Limb (tissue), 2 donors: ENCODE measurements around the gene GZMM.

Experiments
- DNase-seq, 2 donors: peaks; one replicate each; pipeline ENCODE4 v3.0.0-alpha.2; 2016; ENCODE audit errors: extremely low spot score in 2 of 2

GZMM gene

DNA sequence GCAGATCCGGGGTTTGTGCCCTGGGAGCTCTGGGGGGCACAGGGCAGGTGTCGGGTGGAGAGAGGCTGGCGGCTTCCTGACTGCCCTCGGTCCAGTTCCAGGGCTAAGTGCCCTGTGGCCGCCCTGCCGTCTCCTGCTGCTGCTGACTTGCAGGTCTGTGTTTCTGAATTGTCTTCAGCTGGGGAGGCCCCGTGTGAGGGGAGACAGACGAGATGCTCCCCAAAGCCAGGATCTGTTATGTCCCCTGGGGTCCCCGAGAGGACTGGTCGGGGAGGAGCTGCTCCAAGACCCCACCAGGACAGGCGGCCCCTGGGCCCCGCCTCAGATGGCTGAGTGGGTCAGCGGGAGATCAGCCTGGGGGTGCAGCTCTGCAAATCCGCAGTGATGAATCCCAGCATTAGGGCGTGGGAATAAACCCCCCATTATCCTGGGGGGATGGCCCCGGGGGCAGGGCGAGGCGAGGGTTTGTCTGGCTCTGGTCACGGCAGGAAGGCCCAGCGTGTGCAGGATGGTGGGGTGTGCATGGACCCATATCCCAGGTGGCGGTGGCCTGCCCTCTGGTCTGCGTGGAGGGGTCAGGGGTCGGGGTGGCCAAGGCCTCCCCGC, 50.5 kb downstream of the GZMM start:
- no peak for DNase-seq

DNA sequence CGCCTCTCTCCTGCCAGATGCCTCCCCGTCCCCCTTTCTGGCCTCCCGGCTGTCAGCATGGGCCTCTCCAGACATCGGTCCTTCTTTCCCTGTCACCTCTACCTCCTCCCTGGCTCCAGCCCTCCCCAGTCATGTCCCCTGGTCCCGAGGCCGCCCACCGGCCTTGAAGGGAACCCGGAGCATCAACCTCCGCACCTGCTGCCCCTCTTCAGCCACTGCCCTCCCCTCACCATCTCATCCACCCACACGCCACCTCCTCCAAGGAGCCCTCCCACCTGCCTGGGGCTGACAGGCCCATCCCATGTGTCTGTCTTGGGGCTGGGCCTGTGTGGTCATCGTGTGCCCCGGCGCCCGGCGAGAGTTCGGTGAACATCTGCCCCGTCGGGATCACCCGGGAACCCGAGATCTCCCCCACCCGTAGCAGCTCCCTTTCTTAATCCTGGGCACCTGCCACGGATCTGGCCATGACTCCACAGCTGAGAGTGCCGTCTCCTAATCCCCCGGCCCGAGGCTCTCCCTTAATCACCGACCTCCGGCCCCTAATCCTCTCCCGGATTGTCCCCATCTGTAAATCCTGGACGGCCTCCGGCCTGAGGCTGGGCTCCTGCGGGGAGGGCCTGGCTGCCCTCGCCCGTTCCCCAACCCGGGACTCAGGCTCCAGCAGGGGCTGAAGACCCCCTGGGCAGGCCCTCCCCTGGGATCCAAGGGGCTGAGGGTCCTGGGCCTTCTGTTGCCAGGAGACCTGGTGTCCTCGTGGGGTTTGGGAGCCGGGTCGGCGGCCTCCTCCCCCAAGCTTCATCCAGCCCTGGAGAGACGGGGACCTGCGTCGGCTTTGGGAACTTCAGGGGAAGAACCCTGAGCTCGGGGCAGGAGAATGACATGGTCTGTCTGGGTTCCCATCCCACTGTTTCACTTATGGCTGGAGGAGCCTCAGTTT, 51.7 kb downstream of the GZMM start:
- DNase-seq, result no peak

DNA sequence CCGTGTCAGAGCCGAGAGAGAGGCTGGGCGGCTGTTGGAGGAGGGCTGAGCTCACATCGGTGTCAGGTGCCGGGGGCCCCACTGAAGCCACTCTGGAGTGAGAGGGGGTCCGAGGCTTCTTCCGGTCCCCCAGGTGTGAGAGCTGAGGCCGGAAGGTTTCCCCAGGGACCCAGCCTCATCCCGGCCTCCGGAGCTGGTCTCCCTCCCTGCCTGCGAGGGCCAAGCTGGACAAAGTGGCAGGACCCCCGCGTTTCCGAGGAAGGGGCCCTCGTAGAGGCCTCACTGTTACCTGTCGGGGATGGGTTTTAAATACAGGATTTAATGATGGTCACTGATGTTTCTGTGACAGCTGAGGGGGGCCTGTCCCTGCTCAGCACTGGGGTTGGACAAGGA, 52.4 kb downstream of the GZMM start:
- DNase-seq, result no peak

DNA sequence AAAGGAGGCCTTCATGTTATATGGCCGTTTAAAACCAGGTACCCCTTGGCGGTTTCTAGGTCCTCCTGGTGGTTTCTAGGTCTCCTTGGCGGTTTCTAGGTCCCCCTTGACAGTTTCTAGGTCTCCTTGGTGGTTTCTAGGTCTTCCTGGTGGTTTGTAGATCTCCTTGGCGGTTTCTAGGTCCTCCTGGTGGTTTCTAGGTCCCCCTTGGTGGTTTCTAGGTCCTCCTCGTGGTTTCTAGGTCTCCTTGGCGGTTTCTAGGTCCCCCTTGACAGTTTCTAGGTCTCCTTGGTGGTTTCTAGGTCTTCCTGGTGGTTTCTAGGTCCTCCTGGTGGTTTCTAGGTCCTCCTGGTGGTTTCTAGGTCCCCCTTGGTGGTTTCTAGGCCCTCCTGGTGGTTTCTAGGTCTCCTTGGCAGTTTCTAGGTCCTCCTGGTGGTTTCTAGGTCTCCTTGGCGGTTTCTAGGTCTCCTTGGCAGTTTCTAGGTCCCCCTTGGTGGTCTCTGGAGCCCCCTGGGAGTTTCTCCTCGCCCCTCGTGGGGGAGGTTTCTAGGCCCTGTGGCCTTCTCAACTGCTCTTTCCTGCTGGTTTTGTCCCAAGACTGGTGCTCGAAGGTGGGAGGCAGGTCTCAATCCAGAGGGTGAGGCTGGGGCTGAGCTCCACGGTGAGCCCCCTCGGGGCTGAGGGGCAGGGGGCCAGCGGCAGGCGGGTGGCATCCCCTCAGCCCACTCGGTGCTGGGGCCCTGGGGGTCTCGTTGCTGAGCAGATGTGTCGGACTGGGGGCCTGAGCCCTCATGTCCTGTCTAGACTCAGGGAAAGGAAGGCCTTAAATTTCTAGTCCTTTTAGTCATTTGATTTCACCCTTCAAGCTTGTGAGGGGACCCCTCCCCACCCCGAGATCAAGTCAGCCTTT, 53.8 kb downstream of the GZMM start:
- DNase-seq, result no peak
